Left hindlimb (tissue), 1 donor: Measurements from ENCODE around the gene MARVELD3.

Experiments
- DNase-seq: peaks from one replicate; pipeline ENCODE4 v3.0.0-alpha.2; 2018

Gene MARVELD3

GRCh38 chr16:71623597-71623996 is 2.4 kb upstream of the MARVELD3 start:
- no peak for DNase-seq

- no peak for DNase-seq
Observed at GRCh38 chr16:71625113-71625850, 702 bp upstream of the MARVELD3 start.

- DNase-seq, result no peak
Observed at GRCh38 chr16:71626858-71627213, 852 bp downstream of the MARVELD3 start.

GRCh38 chr16:71627731-71628181 is 1.8 kb downstream of the MARVELD3 start:
- DNase-seq, result no peak

GRCh38 chr16:71628810-71629209 is 2.8 kb downstream of the MARVELD3 start:
- DNase-seq, result no peak

GRCh38 chr16:71629278-71630016 is 3.5 kb downstream of the MARVELD3 start:
- DNase-seq, result no peak

GRCh38 chr16:71630808-71631207 is 4.8 kb downstream of the MARVELD3 start:
- DNase-seq, result no peak

- DNase-seq, result no peak
Observed at GRCh38 chr16:71631776-71632175, 5.8 kb downstream of the MARVELD3 start.

- DNase-seq, result no peak
Observed at GRCh38 chr16:71635632-71636031, 9.6 kb downstream of the MARVELD3 start.

- no peak for DNase-seq
Observed at GRCh38 chr16:71637398-71637797, 11.4 kb downstream of the MARVELD3 start.

GRCh38 chr16:71645450-71645849 is 19.5 kb downstream of the MARVELD3 start:
- no peak for DNase-seq

GRCh38 chr16:71647391-71647790 is 21.4 kb downstream of the MARVELD3 start:
- DNase-seq, result no peak

GRCh38 chr16:71648162-71648561 is 22.2 kb downstream of the MARVELD3 start:
- no peak for DNase-seq

GRCh38 chr16:71648921-71649320 is 22.9 kb downstream of the MARVELD3 start:
- DNase-seq, result no peak

GRCh38 chr16:71649704-71650103 is 23.7 kb downstream of the MARVELD3 start:
- no peak for DNase-seq

- DNase-seq, result no peak
Observed at GRCh38 chr16:71658771-71659170, 32.8 kb downstream of the MARVELD3 start.

- no peak for DNase-seq
Observed at GRCh38 chr16:71659471-71659870, 33.5 kb downstream of the MARVELD3 start.

- DNase-seq, result no peak
Observed at GRCh38 chr16:71666264-71666663, 40.3 kb downstream of the MARVELD3 start.

GRCh38 chr16:71666928-71667707 is 41.1 kb downstream of the MARVELD3 start:
- no peak for DNase-seq

GRCh38 chr16:71669926-71670536 is 44.0 kb downstream of the MARVELD3 start:
- DNase-seq, result no peak

GRCh38 chr16:71670537-71670936 is 44.6 kb downstream of the MARVELD3 start:
- no peak for DNase-seq

GRCh38 chr16:71671165-71671564 is 45.2 kb downstream of the MARVELD3 start:
- no peak for DNase-seq

- DNase-seq, result no peak
Observed at GRCh38 chr16:71672125-71672524, 46.1 kb downstream of the MARVELD3 start.
